Right ventricle myocardium inferior (tissue), 1 donor: Measurements from ENCODE around the gene AQP3. TPM values are rescaled to one million over a fixed set of nuclear protein-coding genes. Genes with fewer than 3 reads are reported as not detected.
A peak's percentile ranks its signal among the peaks of the same experiment; 100 is the strongest.
"Not testable (repeated sequence)": the region's sequence is repeated elsewhere in the genome, so short reads cannot be mapped to it uniquely, and the experiment has no call there.

Experiments used
- ATAC-seq: fragments of 200-7000 bp; cut with Tn5 transposase; one replicate; pipeline ENCODE4 v1.9.1; 2020; ENCODE audit warnings: mild to moderate bottlenecking, moderate library complexity
- DNase-seq: peaks from one replicate; pipeline ENCODE4 v3.0.0; 2021; ENCODE audit errors: missing footprints
- intact Hi-C: fragments of 100-400 bp; cut with DNase I; formaldehyde crosslinking; loops from one replicate; pipeline ENCODE4 v1.11.0; 2022
- total RNA-seq: library from RNA; stranded (reverse); fragmentation: NEBNext Ultra II Directional; extraction: Animal tissue kit (Norgen Biotek cat#: 25700); gene quantifications from one replicate; pipeline ENCODE4 v1.2.1, GENCODE V29; 2021
- donor health status: DM: no; HTN: yes; CAD: no; lungs with severe emphysema.

AQP3 gene
- total RNA-seq, 1 donor from 2014 or later = 16.3 TPM

GRCh38 chr9:33466565-33467495 lies 19.4 kb upstream of the AQP3 start:
- DNase-seq = peak; percentile 89
- intact Hi-C loops = loop anchor here (2.0 to 5.0 kb wide), 3 partner anchors 50 to 92 kb away; partner anchors contain the start of gene AQP7

GRCh38 chr9:33465596-33466564 lies 18.5 kb upstream of the AQP3 start:
- ATAC-seq (no peak), DNase-seq (no peak)
- intact Hi-C loops = loop anchor here (2.0 to 5.0 kb wide), 3 partner anchors 49 to 91 kb away; partner anchors contain the start of gene AQP7

More at GRCh38 chr9:33466565-33467495, 19.4 kb upstream of the AQP3 start:
- peak; percentile 55 for ATAC-seq

- intact Hi-C loops = loop anchor here (5.0 kb wide), 2 partner anchors 48 to 63 kb away; partner anchors contain the start of gene AQP7
- DNase-seq (no peak), ATAC-seq (no peak)
Observed at GRCh38 chr9:33465096-33465495, 17.7 kb upstream of the AQP3 start.

- ATAC-seq = no peak
- intact Hi-C loops = no loop called here
- DNase-seq = no peak
Observed at GRCh38 chr9:33464045-33464636, 16.7 kb upstream of the AQP3 start.

GRCh38 chr9:33463151-33463550 lies 15.8 kb upstream of the AQP3 start:
- ATAC-seq (no peak), DNase-seq (no peak)
- intact Hi-C loops = no loop called here

- DNase-seq (no peak), ATAC-seq (no peak)
- intact Hi-C loops = no loop called here
Observed at GRCh38 chr9:33461492-33461891, 14.1 kb upstream of the AQP3 start.

GRCh38 chr9:33460854-33461253 lies 13.5 kb upstream of the AQP3 start:
- ATAC-seq = no peak
- DNase-seq = no peak
- intact Hi-C loops = no loop called here

- intact Hi-C loops = no loop called here
- DNase-seq = no peak
- no peak for ATAC-seq
Observed at GRCh38 chr9:33459115-33459514, 11.7 kb upstream of the AQP3 start.

- intact Hi-C loops = no loop called here
- DNase-seq = no peak
- no peak for ATAC-seq
Observed at GRCh38 chr9:33458444-33458843, 11.1 kb upstream of the AQP3 start.

- ATAC-seq (no peak), DNase-seq (no peak)
- intact Hi-C loops = no loop called here
Observed at GRCh38 chr9:33455945-33456344, 8.6 kb upstream of the AQP3 start.

GRCh38 chr9:33455456-33455855 lies 8.1 kb upstream of the AQP3 start:
- DNase-seq, intact Hi-C loops, ATAC-seq: not testable (repeated sequence)

GRCh38 chr9:33454661-33455026 lies 7.3 kb upstream of the AQP3 start:
- not testable (repeated sequence) for DNase-seq, ATAC-seq
- intact Hi-C loops = loop anchor here (5.0 kb wide), 1 partner anchor 77 kb away; no protein-coding TSS in a partner anchor

- no peak for DNase-seq
- intact Hi-C loops = loop anchor here (5.0 kb wide), 1 partner anchor 77 kb away; no protein-coding TSS in a partner anchor
- ATAC-seq = no peak
Observed at GRCh38 chr9:33453999-33454660, 6.7 kb upstream of the AQP3 start.

GRCh38 chr9:33453286-33453860 lies 6.0 kb upstream of the AQP3 start:
- DNase-seq (no peak), ATAC-seq (no peak)
- intact Hi-C loops = loop anchor here (5.0 kb wide), 1 partner anchor 76 kb away; no protein-coding TSS in a partner anchor

- DNase-seq (no peak), ATAC-seq (no peak)
- intact Hi-C loops = loop anchor here (5.0 kb wide), 1 partner anchor 76 kb away; no protein-coding TSS in a partner anchor
Observed at GRCh38 chr9:33452828-33453271, 5.5 kb upstream of the AQP3 start.

GRCh38 chr9:33450621-33451146 lies 3.3 kb upstream of the AQP3 start:
- no peak for DNase-seq
- no peak for ATAC-seq
- intact Hi-C loops = loop anchor here (5.0 kb wide), 1 partner anchor 73 kb away; no protein-coding TSS in a partner anchor

GRCh38 chr9:33449715-33450114 lies 2.3 kb upstream of the AQP3 start:
- no peak for ATAC-seq
- intact Hi-C loops = loop anchor here (5.0 kb wide), 2 partner anchors 37 to 72 kb away; no protein-coding TSS in a partner anchor
- DNase-seq = no peak
